Measurements from ENCODE around the gene ZMIZ1. TPM values are rescaled to one million over a fixed set of nuclear protein-coding genes. Genes with fewer than 3 reads are reported as not detected.

The ZMIZ1 gene
- total and polyA plus RNA-seq, 2 donors (not counting 1 experiment from before 2014, with no cell fraction given) = 6.3 to 30.6 TPM

- H4K20me1 ChIP-seq (ENCODE audit: control insufficient read depth, extremely low read depth, insufficient read depth, low read length) = no peaks in the 10 kb centered on the region
- no peak for TF ChIP-seq EZH2 (IDR thresholded peaks at IDR 0.05; ENCODE audit: low read length, missing control alignments)
- H3K4me2 ChIP-seq (ENCODE audit: extremely low read depth, insufficient read depth, low read length) = no peak overlapping the region
- peaks cover 4% of the 10 kb centered on the region for H3K27me3 ChIP-seq (ENCODE audit: control insufficient read depth, insufficient read depth, low read length)
- no peak overlapping the region for H3K9ac ChIP-seq (ENCODE audit: insufficient read depth, low read length)
- no peak overlapping the region for H3K27ac ChIP-seq (ENCODE audit: insufficient read depth, low read length)
- H3K36me3 ChIP-seq (ENCODE audit: control insufficient read depth, insufficient read depth, low read length) = no peaks in the 10 kb centered on the region
- no peak for DNase-seq (ENCODE audit: low read depth in 2 of 2)
- H2AFZ ChIP-seq (ENCODE audit: low read length) = no peak overlapping the region
- no peak overlapping the region for H3K4me3 ChIP-seq (replicated peaks in 1 of 4; ENCODE audit: control extremely low read depth in 1 of 4, insufficient read depth in 1 of 4, low read depth in 3 of 4, low read length in 4 of 4)
- H3K9me3 ChIP-seq (ENCODE audit: control insufficient read depth, insufficient read depth, low read depth, low read length) = no peaks in the 10 kb centered on the region
- no peaks in the 10 kb centered on the region for H3K79me2 ChIP-seq (ENCODE audit: control insufficient read depth, insufficient read depth, low read length)
- no peaks in the 10 kb centered on the region for H3K4me1 ChIP-seq (ENCODE audit: control insufficient read depth, extremely low read depth, insufficient read depth, low read length)
Measured at GRCh38 chr10:79046326-79046725, 22.4 kb upstream of the ZMIZ1 start.

GRCh38 chr10:79046741-79047583 is 21.8 kb upstream of the ZMIZ1 start:
- Histone ChIP-seq H3K36me3 (ENCODE audit: control insufficient read depth, insufficient read depth, low read length) (no peaks in the 10 kb centered on the region), H3K79me2 (ENCODE audit: control insufficient read depth, insufficient read depth, low read length) (no peaks in the 10 kb centered on the region), H2AFZ (ENCODE audit: low read length) (no peak overlapping the region), H3K4me2 (ENCODE audit: extremely low read depth, insufficient read depth, low read length) (no peak overlapping the region), H3K4me3 (replicated peaks in 1 of 4; ENCODE audit: control extremely low read depth in 1 of 4, insufficient read depth in 1 of 4, low read depth in 3 of 4, low read length in 4 of 4) (no peak overlapping the region), H3K27me3 (ENCODE audit: control insufficient read depth, insufficient read depth, low read length) (peaks cover 4% of the 10 kb centered on the region), H3K9ac (ENCODE audit: insufficient read depth, low read length) (no peak overlapping the region), H3K27ac (ENCODE audit: insufficient read depth, low read length) (no peak overlapping the region), H3K4me1 (ENCODE audit: control insufficient read depth, extremely low read depth, insufficient read depth, low read length) (no peaks in the 10 kb centered on the region), H4K20me1 (ENCODE audit: control insufficient read depth, extremely low read depth, insufficient read depth, low read length) (no peaks in the 10 kb centered on the region), H3K9me3 (ENCODE audit: control insufficient read depth, insufficient read depth, low read depth, low read length) (no peaks in the 10 kb centered on the region)
- no peak for DNase-seq (ENCODE audit: low read depth in 2 of 2)
- TF ChIP-seq CTCF (conservative IDR thresholded peaks at IDR 0.05 in 1 of 2, IDR thresholded peaks at IDR 0.05 in 1 of 2; ENCODE audit: low read depth in 1 of 2, low read length in 2 of 2) = no peak
- TF ChIP-seq EZH2 (IDR thresholded peaks at IDR 0.05; ENCODE audit: low read length, missing control alignments) = no peak

- Histone ChIP-seq H3K4me2 (ENCODE audit: extremely low read depth, insufficient read depth, low read length) (no peak overlapping the region), H3K9me3 (ENCODE audit: control insufficient read depth, insufficient read depth, low read depth, low read length) (no peaks in the 10 kb centered on the region), H3K27me3 (ENCODE audit: control insufficient read depth, insufficient read depth, low read length) (peaks cover 4% of the 10 kb centered on the region), H3K4me3 (replicated peaks in 1 of 4; ENCODE audit: control extremely low read depth in 1 of 4, insufficient read depth in 1 of 4, low read depth in 3 of 4, low read length in 4 of 4) (no peak overlapping the region), H3K36me3 (ENCODE audit: control insufficient read depth, insufficient read depth, low read length) (no peaks in the 10 kb centered on the region), H3K4me1 (ENCODE audit: control insufficient read depth, extremely low read depth, insufficient read depth, low read length) (no peaks in the 10 kb centered on the region), H2AFZ (ENCODE audit: low read length) (no peak overlapping the region), H3K79me2 (ENCODE audit: control insufficient read depth, insufficient read depth, low read length) (no peaks in the 10 kb centered on the region), H3K27ac (ENCODE audit: insufficient read depth, low read length) (no peak overlapping the region), H3K9ac (ENCODE audit: insufficient read depth, low read length) (no peak overlapping the region), H4K20me1 (ENCODE audit: control insufficient read depth, extremely low read depth, insufficient read depth, low read length) (no peaks in the 10 kb centered on the region)
- no peak for DNase-seq (ENCODE audit: low read depth in 2 of 2)
- TF ChIP-seq EZH2 (IDR thresholded peaks at IDR 0.05; ENCODE audit: low read length, missing control alignments) = no peak
- no peak for TF ChIP-seq CTCF (conservative IDR thresholded peaks at IDR 0.05 in 1 of 2, IDR thresholded peaks at IDR 0.05 in 1 of 2; ENCODE audit: low read depth in 1 of 2, low read length in 2 of 2)
Measured at GRCh38 chr10:79047584-79047874, 21.2 kb upstream of the ZMIZ1 start.

All from fibroblast of lung (primary cell).